ENCODE results near the gene CYP4A22.

CYP4A22 gene

DNA sequence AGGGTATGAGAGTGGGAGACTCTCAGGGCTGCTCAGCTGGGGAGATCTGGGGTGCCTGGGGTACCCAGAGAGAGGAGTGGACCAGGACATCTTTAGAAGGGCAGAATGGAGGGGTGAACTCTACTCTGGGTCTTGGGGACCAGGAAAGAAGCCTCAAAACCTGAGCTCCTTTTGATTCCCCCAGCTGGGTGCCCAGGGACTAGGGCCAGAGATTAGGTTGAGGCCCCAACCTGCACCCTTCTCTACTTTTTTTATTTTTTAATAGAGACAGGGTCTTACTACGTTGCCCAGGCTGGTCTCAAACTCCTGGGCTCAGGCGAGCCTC lies 50.6 kb downstream of the CYP4A22 start:
- TF ChIP-seq, protein P1, sequence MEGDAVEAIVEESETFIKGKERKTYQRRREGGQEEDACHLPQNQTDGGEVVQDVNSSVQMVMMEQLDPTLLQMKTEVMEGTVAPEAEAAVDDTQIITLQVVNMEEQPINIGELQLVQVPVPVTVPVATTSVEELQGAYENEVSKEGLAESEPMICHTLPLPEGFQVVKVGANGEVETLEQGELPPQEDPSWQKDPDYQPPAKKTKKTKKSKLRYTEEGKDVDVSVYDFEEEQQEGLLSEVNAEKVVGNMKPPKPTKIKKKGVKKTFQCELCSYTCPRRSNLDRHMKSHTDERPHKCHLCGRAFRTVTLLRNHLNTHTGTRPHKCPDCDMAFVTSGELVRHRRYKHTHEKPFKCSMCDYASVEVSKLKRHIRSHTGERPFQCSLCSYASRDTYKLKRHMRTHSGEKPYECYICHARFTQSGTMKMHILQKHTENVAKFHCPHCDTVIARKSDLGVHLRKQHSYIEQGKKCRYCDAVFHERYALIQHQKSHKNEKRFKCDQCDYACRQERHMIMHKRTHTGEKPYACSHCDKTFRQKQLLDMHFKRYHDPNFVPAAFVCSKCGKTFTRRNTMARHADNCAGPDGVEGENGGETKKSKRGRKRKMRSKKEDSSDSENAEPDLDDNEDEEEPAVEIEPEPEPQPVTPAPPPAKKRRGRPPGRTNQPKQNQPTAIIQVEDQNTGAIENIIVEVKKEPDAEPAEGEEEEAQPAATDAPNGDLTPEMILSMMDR (IDR thresholded peaks at IDR 0.05; ENCODE audit: extremely low read depth, missing control alignments) = no peak
- DNase-seq (ENCODE audit: low spot score) = no peak

DNA sequence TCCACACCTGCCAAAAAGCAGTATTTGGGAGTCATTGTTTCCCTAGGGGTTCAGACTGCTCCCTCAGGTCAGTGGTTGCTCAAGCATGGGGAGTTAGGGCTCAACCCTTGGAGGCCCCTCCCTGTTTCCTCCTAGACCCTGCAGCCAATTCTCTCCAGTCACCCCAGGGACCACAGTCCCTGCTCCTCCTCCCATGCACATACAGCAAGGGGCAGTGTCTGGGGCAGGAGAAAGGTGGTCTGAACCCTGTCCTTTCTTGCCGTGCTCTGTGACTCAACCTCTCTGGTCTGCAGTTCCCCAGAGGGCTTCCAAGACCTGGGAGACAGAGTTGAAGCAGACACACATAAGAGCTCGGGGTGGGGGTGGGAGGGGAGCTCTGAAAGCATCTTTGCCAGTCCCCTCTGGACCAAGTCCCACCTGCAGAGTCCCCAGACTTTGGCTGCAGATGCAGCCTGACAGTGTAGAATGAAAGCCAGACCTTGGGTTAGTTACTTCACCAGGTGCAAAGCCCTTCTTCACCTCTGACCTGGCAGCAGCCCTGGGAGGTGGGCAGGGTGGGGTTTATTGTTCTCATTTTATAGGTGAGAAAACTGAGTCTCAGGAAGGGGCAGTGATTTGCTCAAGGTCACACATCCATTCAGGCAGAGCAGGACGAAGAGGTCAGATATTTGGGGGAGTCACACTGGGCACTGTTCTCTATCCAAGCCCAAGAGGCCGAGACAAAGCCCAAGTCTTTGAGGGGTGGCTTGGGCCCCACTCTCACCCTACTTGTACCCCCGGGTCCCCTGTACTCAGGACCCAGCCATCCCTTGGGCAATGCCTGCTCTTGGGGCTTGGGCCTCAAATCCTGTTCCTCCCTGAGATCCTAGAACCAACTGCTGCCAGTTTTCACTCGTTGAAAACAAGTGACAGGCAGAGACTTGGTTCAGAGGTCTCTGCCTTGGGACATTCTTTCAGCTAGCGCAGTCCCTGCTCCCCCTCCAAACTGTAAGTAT lies 51.8 kb downstream of the CYP4A22 start:
- TF ChIP-seq, protein P1 (IDR thresholded peaks at IDR 0.05; ENCODE audit: extremely low read depth, missing control alignments) = no peak
- no peak for DNase-seq (ENCODE audit: low spot score)

DNA sequence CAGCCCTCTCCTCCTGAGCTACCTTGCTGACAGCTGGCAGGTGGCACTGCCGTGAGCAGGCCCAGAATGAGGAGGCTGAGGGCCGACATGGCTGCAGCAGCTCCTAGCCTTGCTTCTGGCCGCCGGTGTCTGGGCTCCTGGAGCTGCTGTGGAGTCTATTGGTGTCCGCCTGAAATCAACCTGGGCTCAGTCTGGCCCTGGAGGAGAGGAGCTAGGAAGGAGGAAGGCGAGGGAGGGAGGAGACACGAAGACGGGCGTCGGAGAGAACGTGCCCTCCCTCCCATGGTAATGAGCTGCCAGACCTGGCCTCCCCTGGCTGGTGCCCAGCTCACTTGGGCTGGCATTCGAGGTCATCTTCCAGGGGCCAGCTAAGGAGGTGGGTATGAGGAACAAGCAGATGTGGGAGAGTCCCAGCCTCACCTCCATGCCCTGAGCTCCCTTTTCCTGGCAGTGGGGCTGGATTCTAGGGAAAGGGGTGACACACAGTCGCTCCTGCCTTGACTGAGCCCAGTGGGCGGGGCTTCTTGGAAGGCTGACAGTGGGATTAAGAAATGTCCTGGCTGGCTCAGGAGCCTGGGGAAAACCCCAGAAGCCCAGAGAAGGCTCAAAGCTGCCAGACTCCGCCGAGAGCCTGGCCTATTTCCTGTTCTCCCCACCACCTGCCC lies 52.7 kb downstream of the CYP4A22 start, which contains the start of gene PDZK1IP1:
PDZK1IP1 (minus strand) TSS at position 193 of the 665 bp plus-strand sequence; CDS start at position 89, 104 bp downstream.
- DNase-seq (ENCODE audit: low spot score) = no peak
- TF ChIP-seq, protein P1 (IDR thresholded peaks at IDR 0.05; ENCODE audit: extremely low read depth, missing control alignments) = no peak

DNA sequence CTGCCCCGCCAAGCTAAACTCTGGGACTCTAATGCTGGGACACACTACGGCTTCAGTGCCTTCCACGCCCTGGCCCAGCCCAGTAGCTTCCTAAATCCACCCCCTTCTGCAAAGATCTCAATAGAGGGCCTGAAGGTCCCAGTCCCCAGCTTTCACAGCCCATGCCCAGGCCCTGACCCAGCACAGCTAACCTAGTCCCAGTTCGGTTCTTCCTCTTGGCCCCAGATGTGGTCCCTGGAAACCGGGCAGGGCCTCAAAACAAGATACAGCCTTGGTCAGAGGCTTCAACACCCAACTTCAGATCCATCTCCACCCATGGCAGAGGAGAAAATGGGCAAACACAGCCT lies 53.2 kb downstream of the CYP4A22 start:
- TF ChIP-seq, protein P1 (IDR thresholded peaks at IDR 0.05; ENCODE audit: extremely low read depth, missing control alignments) = no peak
- DNase-seq (ENCODE audit: low spot score) = no peak

DNA sequence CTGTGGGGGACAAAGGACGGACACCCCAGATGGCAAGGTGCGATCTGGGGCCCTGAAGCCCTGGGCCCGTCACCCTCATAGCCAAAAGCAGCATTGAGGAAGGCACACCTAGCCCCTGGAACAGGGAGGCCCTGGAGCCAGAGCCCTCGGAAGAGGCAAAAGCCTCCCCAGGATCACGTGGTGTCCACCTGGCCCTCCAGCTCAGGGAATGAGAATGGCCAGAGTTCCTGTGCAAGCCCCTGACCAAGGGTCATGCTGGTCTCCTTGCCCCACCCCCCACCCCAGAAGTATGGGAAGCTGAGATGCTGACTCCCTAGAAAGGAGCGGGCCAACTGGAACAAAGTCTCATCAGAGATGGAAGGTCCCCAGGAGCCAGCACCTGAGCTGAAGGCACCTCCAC lies 53.6 kb downstream of the CYP4A22 start:
- TF ChIP-seq, protein P1 (IDR thresholded peaks at IDR 0.05; ENCODE audit: extremely low read depth, missing control alignments) = no peak
- no peak for DNase-seq (ENCODE audit: low spot score)

DNA sequence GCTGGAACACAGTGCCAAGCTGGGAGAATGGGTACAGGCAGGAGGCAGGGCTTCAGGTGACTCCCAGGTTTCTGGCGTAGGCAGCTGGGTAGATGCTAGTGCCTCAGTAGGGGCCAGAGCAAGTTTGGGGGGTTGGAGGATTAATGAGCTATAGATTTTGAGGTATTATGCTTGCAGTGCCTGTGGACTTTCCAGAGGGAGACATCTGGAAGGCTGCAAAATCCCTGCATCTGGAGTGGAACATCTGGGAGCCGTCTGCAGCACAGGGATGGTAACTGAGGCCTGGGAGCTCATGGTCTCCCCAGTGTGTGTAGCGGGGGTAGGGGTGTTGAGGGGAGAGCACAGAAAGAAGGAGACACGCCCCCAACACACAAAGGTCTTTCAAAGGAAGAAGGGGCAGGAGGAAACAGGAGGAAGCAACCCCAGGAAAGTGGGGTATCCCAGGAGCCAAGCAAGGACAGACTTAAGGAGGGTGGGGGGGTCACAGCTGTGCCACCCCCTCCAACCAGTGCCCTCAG lies 54.8 kb downstream of the CYP4A22 start:
- no peak for DNase-seq (ENCODE audit: low spot score)
- TF ChIP-seq, protein P1 (IDR thresholded peaks at IDR 0.05; ENCODE audit: extremely low read depth, missing control alignments) = no peak
